GM19463 (cell line): ENCODE data around the gene IFRD2.
A peak's percentile ranks its signal among the peaks of the same experiment; 100 is the strongest.
"Not testable (repeated sequence)": the region's sequence is repeated elsewhere in the genome, so short reads cannot be mapped to it uniquely, and the experiment has no call there.

Experiments used
- ATAC-seq: cut with Tn5 transposase; IDR thresholded peaks from one replicate; pipeline ENCODE4 v1.9.1; 2021; ENCODE audit warnings: mild to moderate bottlenecking, moderate library complexity; ENCODE audit not compliant: unreplicated experiment

Gene IFRD2

GRCh38 chr3:50324351-50325112, 32.3 kb upstream of the IFRD2 start:
- no peak for ATAC-seq

DNA sequence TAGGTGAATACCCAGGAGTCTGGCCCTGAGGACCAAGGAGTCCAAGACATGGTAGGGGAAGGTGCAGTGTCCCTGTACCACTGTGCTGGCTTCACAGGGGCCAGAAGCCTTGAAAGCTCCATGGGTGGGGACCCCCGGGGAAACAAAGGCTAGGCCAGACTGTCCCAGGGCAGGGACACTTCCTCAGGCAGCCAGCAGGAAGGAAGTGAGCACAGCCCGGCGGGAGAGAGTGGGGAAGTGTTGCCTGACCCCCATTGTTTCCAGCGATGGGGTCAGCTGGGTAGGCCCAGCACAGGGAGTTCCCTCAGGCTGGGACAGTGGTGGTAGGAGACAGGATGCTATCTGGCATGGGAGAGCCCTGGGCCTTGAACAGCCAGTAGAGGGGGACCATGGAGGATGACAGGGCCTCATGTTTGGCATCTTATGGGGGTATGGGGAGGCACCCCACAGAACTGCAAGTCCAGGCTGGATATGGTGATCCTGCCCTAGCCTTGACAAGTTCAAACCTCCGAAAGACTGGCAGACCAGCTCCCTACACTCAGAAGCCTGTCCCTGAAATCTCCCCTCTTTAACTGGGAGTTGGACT, 31.5 kb upstream of the IFRD2 start:
- no peak for ATAC-seq

GRCh38 chr3:50323092-50323600, 30.9 kb upstream of the IFRD2 start:
- no peak for ATAC-seq

DNA sequence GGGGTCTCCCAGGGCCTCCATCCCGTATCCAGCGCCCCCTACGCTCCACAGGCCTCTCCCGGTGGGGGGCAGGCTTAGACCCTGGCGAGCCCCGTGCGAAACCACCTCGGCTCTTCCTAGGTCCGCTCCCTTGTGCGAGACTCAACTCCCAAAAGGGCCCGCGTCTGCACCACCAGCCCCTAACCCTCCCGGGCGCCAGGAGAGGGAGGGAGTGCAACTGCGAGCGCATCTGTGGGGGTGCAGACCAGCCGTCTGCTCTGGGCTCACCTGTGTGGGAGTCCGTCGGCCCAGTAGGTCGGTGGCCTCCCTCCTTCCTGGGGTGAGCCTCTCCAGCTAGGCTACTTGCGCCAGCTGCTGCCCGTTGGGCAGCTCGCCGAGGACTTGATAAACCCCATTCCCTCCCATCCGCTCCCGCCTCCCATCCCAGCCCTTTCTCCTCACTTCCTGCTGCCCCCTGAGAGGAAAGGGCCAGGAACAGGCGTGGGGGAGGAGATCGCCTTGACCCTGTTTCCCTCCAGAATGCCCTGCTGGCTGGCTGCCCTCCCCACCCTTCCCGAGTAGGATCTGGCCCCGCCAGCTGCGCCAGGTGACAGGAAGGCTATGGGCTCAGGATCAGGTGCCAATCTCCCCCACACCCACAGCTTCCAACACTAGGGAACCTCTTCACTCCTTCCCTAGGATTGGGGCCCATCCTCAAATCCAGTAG, 30.3 kb upstream of the IFRD2 start, which contains the start of gene HYAL2:
HYAL2 (minus strand) TSS at position 360 of the 706 bp plus-strand sequence. CDS start 2,256 bp downstream, outside the sequence.
- no peak for ATAC-seq

GRCh38 chr3:50322115-50322385, 29.8 kb upstream of the IFRD2 start:
- ATAC-seq, result no peak

- peak; percentile 88 for ATAC-seq
Measured at GRCh38 chr3:50321336-50322114, 29.3 kb upstream of the IFRD2 start.

DNA sequence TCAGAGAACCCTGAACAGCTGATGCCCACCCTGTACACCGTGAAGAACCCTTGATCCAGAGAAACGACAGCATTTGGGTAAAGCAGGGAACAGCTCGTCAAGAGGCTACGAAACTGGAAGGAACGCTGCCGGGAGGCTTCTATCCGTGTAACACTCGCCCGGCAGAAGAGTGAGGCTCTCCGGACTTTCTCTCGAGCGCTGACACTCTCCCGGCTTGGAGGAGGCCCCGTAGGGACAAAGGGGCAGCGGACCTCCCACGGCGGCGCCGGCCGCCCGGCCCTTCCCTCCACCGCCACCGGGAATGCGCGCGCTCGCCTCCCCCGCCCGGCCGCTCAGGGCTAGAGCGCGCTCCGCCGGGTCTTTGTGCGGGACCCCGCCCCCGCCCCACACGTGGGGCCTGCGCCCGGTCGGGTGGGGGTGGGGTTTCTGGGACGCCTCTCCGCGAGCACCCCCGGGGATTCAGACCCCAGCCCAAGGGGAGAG, 28.7 kb upstream of the IFRD2 start:
- ATAC-seq, result peak; percentile 59

GRCh38 chr3:50319894-50320625, 27.8 kb upstream of the IFRD2 start:
- ATAC-seq, result no peak

DNA sequence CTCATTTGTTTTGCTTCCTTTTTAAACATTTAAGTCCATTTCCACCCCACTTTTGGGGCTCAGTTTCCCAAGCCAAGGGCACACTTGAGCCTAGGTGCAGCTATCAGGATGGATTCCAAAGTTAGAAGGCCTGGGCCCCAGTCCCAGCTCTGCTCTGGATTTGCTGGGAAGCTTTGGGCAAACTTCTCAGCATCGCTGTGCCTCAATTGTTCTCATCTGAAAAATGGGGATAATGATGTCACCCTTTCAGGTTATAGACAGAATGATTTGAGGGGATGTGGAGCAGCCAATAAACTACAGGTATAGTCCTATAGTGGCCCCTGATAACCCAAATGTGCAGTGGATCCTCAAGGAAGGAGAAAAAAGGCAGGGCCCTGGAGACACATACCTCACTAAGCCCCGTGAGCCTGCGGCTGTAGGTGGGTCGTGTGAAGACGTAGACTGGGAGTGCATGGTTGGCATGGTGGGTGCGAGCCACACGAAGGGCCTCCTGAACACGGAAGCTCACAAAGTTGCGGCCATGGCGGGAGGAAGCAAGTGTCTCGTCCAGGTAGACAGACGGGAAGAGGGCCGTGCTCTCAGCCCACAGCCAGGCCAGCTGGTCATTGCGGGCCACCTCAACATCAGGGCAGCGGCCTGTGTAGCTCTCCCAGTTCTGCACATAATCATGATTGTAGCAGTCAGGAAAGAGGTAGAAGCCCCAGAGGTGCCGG, 27.1 kb upstream of the IFRD2 start:
- no peak for ATAC-seq

DNA sequence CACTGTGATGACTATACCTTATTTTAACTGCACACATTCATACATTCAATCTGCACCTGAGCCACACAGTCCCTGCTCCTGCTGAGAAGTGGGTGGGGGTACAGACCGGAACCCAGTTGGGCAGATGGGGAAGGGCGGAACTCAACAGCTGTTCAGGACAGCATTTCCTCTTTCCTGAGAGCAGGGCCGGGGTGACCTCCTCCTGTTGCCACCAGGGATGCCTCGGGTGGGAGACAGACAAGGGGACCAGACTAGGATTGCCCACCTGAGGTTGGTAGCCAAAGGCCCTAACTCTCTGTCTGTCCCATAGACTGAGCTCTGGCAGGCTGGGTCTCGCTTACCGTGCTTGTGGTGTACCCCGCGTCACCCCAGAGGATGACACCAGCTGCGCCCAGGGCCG, 26.4 kb upstream of the IFRD2 start:
- no peak for ATAC-seq

- ATAC-seq, result no peak
Measured at GRCh38 chr3:50318163-50318562, 25.9 kb upstream of the IFRD2 start.

- no peak for ATAC-seq
Measured at GRCh38 chr3:50317300-50317699, 25.1 kb upstream of the IFRD2 start.

GRCh38 chr3:50316657-50317242, 24.5 kb upstream of the IFRD2 start:
- no peak for ATAC-seq

DNA sequence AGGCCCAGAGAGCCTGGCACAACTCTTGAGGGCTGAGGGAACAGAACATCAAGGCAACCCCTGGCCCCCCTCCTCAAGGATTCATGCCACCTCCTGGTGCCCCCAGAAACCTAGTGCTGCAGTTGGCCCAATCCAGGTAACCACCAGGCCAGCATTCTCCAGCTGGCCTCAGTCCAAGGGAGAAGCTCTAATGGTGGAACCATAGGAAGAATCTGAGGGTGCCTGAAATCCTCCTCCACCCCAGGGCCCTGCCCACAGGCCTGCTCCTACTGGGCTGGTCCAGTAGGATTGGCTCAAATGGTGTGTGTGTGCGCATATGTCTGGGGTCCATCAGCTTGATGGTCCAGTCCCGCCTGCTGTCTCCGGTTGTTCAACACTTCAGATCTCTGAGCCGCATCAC, 22.6 kb upstream of the IFRD2 start:
- ATAC-seq, result no peak

GRCh38 chr3:50314342-50314741, 22.1 kb upstream of the IFRD2 start:
- ATAC-seq, result no peak

DNA sequence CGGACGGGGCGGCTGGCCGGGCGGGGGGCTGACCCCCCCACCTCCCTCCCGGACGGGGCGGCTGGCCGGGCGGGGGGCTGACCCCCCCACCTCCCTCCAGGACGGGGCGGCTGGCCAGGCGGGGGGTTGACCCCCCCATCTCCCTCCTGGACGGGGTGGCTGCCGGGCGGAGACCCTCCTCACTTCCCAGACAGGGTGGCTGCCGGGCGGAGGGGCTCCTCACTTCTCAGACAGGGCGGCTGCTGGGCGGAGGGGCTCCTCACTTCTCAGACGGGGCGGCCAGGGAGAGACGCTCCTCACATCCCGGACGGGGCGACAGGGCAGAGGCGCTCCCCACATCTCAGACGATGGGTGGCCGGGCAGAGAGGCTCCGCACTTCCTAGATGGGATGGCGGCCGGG, 19.8 kb upstream of the IFRD2 start:
- not testable (repeated sequence) for ATAC-seq

DNA sequence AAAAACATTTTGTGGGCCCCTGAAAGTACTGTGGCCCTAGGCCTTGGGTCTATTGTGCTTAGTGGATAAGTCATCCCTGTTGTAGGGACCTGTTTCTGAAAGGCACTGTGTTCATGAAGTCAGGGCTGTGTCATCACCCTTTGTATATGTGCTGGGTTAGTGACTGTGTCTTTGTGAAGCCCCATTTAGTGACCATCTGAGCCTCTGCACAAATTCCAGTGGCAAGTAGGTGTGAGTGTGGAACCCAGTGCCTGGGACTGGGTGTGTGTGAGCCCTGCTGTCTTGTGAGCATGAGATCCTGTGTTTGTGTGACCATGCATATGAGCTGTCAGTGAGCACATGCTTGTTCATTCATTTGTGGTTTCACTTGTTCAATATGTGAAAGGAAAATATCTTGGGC, 12.4 kb upstream of the IFRD2 start:
- ATAC-seq, result no peak

GRCh38 chr3:50303013-50303815, 11.0 kb upstream of the IFRD2 start, which contains the start of gene HYAL1:
Gene HYAL1 (minus strand): TSS chr3:50303574. CDS start chr3:50302956, 618 bp downstream.
- ATAC-seq, result no peak
